IPS DF 19.7 (cell line): Measurements from ENCODE around the gene GGACT.
"Not testable (repeated sequence)": the region's sequence is repeated elsewhere in the genome, so short reads cannot be mapped to it uniquely, and the experiment has no call there.

ENCODE experiments used
- DNase-seq: peaks from one replicate; pipeline ENCODE4 v3.0.0-alpha.2; 2013; ENCODE audit warnings: low read depth, low spot score

GGACT gene

DNA sequence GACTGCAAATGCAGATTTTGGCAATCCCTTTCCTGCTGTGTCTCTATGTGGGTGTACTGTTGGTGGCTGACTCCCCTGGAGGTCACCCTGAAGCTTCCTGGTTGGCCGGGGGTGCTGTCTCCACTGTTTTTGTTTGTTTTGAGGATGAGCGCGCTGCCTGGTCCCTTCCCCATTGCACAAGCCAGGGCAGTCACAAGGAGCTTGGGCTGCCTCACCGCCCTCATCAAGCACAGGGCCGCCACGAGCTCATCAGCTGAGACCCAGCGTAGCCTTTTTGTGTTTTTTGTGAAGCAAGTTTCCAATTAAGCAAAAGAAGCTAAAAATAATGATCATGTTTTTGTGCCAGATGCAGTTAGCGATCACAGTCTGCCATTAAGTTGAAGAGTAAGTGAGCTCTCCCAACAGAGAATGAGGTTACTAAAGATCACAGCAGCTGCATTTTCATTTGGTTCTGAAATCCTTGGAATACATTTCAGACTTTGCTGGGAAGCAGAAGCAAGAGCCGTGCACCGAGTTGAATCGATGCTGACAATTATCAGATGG lies 57.8 kb downstream of the GGACT start:
- no peak for DNase-seq

DNA sequence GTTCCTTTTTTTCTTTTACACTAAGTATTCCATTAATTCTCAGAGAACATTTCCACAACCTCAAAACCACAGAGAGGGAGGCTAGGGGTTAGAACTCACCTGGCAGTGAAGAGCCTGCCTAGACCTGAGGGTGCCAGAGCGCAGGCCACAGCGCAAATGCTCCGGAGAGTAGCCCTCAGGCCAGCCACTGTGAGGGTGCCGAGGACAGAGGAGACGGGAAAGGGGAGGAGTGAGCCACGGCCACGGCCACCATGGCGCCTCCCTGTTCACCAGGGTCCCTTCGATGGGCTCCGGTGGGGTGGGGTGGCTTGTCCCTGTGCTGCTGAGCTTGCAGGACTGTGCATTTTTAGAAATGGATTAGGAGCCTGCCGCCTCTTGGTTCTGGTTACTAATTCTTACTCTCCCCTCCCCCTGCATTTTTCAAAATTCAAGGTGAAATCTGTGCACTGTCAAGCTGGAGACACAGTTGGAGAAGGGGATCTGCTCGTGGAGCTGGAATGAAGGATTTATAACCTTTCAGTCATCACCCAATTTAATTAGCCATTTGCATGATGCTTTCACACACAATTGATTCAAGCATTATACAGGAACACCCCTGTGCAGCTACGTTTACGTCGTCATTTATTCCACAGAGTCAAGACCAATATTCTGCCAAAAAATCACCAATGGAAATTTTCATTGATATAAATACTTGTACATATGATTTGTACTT lies 58.8 kb downstream of the GGACT start:
- DNase-seq = no peak

DNA sequence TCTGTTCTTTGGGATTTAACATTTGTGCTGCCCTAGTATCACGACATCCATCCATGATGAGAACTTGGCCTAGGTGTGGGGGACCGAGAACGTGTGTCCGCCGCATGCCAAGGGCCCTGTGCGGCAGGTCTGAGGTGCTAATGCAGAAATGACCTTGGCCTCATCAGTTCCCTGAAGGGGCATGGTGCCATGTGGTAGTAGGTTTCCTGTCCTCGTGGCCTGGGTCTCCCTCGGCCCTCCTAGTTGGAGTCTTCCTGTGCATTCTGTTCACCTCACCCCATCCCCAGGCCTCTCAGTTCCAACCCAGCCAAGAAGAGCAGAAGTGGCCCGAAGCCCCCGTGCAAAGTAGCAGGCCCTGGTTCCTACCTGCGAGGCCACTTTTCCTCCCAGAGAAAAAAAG lies 59.8 kb downstream of the GGACT start:
- DNase-seq = no peak

DNA sequence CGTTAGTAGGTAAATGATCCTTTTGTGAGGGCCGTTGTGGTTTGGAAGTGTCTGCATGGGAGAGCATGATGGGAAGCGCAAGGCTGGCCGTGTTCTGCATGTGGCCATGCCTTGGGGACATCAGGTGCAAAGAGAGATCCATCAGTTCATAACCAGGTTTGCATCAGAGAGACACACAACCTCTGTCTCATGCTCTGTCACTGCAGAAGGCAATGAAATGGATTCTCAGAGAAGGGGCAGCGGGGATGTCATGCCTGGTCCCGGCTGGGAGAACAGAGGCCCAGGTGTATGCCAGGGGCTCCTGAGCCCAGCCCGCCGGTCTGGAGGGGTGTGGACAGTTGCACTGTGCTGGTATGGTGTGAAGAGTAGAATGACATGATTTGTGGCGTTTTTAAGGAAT lies 60.2 kb downstream of the GGACT start:
- no peak for DNase-seq

DNA sequence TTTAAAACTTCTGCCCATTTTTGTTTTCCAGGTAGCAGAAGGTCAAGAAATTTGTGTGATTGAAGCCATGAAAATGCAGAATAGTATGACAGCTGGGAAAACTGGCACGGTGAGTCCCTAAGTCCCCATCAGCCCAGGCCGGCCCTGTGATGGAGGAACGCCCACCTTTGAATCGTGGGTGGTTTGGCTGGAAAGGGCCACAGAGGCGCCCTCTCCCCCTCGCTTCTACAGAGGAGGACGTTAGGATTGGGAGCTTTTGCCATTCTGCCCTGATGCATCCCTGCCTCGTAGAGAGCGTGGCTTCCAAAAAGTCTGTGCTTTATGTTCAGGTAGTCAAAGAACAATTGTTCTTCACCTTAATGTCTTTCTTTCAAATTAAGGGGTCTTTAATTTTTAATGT lies 60.9 kb downstream of the GGACT start:
- DNase-seq = no peak

DNA sequence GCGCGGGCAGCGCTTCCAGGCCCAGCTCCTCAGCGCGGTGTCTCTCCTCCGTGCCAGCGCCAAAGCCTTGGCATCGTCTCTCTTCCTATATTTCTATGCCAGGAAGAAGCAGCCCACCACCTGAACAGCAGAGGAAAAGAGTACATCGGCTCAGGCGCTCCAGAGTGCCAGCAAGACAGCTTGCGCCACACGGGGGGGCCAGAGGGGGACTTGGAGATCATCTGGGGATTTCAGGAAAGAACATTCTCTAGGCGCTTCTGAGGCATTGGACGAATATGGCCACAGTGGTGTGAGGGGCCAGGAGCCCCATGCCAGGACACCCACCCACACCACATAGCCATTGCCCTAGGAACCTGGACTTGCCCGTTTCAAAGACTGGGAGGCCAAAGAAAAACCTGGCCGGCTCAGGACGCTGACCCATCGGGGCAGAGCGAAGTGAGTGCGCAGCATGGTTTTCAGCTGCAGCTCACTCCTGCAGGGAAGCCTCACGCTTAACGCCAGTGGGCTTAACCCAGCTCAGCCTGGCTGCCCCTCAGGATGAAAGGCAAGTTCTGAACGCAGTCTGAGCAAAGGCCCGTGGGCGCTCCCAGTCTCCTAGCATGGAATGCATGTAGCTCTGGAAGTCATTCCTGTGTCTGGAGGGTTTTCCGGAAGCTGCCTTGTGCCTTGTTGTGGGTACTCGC lies 62.1 kb downstream of the GGACT start:
- DNase-seq = no peak

DNA sequence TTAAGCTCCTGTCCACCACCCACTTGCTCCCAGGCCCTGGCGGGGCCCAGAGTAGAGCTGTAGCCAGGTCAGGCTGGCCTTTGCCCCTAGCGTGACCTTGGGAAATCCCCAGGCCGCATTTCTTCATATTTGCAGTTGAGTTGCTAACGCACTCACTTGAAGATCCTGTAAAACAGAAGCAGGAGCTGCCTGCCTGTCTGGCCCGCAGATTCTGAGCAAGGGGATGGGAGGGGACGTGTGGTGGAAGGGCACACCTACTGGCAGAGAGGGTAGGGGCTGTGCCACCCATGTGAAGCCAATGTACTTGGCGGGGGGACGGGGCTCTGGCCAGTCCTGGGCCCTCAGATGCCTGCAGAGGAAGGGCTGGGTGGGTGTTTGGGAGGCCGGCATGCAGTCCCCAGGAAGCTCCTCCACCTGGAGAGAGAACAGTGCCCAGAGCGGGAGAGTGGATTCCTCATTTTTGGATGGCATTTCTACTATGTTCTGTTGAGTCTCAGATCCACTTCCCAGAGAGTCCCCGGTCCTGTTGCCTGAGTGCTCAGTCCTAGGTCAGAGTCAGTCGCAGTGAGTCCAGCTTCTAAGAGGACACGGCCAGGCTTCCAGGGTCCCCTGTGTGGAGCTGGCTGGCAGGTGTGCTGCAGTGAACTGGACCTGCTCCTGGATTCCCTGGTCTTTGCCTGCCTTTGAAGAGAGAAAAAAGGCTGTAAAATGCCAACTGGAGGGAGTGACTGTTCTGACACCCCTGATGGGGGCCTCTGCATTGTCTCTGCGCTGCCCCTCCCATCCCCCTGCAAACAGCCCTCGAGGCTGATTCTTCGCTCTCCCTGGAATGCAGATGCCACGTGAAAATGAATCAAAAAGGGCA lies 62.9 kb downstream of the GGACT start:
- no peak for DNase-seq

DNA sequence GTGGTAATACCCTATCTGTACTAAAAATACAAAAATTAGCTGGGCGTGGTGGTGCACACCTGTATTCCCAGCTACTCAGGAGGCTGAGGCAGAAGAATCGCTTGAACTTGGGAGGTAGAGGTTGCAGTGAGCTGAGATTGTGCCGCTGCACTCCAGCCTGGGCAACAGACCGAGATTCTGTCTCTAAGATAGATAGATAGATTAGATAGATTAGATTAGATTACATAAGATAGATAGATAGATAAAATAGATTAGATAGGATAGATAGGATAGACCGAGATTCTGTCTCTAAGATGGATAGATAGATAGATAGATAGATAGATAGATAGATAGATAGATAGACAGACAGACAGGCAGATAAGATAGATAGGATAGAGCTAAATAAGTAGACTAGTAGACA lies 63.9 kb downstream of the GGACT start:
- not testable (repeated sequence) for DNase-seq

DNA sequence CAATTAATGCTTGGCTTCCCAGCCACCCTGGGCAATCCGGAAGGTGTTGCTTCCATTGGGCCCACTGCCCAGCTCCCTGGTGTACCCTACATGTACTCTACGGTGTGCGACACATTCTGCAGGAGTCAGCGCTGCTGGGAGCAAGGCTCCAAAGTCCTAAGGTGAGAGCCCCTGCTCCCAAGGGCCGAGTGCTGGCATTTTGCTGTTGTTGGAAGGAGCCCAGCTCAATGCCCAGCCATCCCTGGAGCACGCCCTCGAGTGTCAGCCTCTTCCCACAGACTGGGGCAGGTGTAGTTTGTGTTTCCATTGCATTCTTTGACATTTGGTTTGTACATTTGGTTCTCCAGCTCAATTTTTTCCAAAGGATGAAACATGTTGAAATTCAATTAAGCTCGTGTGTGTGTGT lies 64.6 kb downstream of the GGACT start:
- no peak for DNase-seq

DNA sequence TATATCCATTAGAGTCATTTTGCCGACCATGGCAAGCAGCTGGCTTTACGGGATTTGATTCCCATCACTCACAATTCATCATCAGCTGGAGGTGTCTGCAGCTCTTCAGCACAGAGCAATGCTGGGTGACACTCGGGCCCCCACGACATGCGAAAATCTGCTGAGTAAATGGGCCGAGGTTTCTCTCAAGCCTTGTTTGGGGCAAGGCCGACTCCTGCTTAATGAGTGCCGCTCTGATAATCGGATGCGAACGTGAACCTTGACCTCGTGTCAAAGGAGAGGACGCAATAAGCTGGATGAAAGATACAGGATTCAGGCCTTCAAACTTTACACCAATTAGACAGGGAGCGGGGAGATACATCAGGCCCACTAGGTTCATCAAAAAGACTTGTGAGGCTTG lies 65.2 kb downstream of the GGACT start:
- no peak for DNase-seq

DNA sequence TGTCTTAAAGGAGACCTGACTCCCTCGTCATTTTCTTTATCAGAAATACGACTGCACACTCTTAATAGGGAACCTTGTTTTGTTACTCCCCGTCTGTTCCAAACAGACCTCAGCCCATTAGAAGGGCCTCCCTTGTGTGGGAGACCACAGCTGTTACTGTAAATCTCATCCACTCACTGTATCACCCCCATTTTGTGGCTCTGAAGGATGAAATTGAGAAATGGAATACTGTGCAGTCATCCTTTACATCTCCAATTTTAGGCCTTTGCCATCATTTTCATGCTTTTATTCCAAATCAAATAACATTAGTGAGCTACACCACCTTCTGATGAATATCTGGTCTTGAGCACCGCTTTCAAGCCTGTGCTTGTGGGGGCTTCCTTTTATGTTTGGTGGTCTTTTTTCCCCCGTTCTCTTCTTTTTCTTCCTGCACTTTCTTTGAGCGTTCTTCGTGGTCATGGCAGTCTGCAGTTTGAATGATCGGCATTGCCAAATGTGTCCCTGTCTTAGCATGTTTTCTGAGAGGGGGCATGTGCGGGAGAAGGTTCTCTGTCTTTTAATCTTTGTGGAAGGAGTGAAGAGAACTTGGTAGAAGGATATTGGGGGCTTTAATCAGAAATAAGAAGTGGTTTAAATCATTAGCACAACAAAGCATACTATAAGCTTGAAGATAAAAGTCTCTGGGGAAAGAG lies 65.8 kb downstream of the GGACT start:
- DNase-seq = no peak

DNA sequence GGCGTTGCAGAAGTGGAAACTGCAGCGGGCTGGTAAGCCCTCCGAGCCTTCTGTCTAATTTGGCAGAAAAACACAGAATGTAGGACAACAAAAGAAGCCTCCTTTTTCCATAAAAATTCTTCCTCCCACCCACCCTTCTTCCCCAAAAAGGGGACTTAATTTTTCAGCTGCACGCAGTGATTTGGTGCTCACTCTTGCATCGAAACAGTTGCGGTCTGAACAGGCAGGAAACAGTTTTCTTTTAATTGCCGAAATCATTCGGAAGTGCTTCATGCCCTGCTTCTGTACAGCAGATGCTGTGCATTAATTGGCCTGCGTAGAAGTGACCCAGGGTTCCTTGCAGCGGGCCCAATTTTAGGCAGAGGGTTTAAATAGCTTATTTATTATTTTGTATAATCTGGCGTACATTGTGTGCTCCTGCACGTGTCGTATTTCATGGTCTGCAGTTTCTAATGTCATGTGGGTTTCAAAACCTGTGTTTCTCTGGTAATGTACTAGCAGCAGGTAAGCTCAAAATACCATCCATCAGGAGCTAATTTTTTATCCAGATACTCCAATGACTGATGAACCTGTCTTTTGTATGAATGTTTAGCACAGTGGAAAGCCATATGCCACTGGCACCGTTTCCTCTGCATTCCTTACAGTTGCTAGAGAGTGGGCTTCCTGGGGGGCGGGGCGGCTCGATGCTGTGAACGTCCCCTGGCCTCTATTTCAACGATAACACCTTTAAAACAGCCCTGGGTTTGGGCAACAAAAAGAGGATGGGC lies 66.6 kb downstream of the GGACT start:
- no peak for DNase-seq

DNA sequence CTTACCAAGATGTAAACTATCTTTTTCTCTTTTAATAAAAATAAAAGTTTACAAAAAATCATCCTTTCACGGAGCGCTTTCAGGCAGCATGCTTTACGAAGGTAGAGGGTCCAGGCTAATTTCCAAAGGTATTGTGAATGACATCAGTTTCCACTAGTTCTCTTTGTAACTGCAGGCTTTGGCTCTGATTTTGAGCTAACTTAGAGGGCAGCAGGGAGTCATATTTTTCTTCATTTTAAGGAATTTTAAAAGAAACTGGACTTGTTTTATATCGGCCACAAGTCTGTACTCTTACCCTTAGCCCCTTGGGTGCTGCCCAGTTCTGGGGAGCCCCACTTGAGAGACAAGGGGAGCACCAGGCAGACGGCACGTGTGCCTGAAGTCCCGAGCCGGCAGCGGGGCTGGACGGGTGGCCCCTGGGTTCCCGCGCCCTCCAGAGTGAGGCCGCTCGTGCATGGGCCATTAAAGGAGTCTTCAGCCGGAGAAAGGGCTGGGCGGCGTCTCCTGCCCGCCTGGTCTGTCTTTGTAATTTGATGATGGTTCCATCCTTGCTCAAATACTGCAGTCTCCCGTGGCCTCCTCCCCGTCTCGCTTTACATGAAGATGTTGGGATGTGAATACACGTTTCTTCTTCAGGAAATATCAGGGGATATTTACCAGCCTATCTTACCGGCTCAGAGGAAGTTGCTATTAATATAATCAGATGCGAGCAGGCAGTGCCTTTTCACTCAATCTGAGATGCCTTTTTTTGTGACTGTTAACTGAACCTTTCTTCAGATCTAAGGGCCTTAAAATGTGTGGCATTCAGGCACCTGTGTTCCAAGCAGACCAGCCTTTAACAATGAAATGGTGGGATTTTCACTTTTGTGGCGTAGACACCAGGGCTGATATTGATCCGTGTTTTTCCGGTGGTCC lies 67.4 kb downstream of the GGACT start:
- peak; percentile 33 for DNase-seq

DNA sequence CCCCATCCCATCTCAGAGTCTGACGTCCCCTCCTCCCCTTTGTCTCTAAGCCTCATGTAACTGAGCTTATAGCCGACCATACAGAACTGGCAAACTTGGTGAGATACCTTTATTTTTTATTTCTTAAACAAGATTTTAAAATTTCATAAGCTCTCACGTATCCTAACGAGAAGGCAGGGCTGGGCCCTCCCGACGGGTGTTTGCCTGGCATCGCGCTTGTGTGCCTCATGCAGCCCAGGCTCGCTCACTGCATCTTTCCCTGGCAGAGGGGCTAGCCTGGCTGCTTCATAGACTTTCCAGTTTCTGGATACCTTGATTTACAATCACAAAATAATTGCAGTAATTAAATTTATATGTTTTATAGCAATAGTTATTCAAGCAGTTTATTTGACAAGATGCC lies 69.0 kb downstream of the GGACT start:
- no peak for DNase-seq

DNA sequence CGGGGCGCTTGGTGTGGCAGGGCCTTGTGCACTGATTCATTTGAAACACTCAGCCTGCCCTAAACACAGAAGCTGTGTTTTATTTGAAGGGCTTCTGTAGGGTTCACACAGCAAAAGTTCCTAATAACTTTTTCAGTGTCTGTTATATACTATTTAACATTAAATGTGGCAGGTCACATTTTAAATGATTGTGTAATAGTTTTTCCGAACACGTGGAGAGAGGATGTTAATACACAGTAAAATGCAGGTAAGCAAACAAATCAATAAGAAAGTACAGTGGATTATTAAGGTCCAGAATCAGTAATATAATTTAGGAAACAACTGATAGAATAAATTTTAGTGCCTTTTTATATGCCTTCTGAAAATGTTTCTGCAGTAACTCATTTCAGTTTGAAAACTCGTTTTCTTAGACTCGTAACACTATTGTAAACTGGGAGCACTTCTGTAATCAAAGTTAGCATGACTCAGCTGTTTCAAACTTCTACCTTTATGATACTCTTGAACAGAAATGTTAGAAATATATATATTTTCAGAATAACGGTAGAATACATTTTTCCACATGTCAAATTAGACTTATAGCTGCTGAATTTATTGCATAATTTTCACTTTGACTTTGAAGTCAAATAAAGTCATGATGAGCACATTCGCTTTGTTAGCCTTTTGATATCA lies 70.1 kb downstream of the GGACT start:
- DNase-seq = no peak

DNA sequence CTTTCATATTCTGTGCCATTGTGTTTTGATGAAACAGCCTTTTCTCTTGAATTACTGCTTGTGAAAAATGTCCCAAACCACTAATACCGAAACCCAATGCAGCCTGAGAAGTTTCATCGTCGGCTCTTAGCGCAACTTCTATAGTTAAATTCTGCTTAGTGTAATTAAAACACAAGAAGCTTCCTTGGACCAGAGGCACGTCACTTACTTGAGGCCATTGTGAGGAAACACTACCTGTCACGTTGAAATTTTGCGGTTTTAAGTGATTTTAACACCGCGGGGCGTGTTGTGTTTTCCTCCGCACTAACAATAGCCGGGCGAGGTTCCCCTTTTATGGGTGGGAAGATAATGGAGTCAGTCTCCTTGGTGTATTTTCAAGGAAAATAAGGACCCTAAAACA lies 70.9 kb downstream of the GGACT start:
- no peak for DNase-seq

DNA sequence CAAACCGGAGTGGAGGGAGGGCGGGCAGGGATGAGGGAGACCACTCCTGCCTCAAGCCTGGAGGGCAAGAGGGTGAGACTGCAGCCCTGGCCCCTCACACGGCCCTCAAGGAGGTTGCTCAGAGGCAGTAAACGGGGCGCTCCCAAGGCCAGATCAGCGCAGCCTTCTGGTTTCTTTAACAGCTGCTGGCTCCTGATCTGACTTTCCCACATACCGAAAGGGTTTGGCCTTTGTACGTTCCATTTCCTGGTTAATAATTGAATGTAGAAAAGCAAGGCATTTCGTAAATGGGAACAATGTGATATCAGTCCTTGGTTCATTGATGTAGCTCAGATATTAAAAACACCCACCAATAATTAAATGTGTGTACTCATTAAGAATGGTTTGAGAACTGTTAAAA lies 71.5 kb downstream of the GGACT start:
- DNase-seq = no peak

DNA sequence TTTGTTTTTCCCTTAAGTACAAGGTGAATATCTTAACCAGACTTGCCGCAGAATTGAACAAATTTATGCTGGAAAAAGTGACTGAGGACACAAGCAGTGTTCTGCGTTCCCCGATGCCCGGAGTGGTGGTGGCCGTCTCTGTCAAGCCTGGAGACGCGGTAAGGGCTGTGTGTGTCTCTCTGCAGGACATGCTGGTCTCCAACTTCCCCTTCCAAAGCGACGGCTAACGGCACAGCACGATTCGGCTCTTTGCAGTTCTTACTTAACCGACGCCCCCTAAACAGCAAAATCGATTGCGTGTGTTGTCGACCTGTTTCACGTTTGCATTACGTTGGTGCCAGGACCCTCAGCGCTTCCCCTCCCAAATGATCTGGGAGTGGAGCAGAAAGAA lies 73.2 kb downstream of the GGACT start:
- no peak for DNase-seq

DNA sequence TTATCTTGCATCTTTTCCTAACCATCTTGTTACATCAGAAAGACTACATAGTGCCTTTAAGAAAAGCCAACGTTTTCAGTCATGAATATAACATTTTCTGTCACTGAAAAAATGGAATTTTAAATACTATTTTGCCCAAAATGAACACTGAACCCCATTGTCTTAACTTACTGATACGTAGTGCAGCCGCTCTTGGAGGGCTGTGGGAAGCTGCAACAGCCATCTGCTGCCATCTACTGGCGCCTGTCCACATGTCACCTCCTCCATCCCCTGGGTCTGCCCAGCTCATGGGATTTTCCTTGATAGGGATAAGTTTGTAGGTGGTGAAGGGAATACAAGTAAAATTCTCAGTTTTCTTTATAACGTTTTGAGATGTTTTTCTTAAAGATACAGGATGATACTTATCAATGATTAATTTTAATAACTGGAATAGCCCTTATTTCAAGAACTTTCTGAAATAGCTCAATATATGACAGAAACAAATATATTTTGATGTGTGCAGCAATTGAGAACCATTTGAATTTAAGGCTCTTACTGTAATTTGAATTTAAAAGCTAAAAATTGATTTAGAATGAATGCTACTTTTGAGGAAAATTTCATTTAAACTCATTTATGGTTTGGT lies 73.7 kb downstream of the GGACT start:
- DNase-seq = no peak
